K562 (cell line): ENCODE data around the gene ENO3. TPM values are rescaled to one million over a fixed set of nuclear protein-coding genes. Genes with fewer than 3 reads are reported as not detected.

Source experiments
- ATAC-seq: fragments of 200-7000 bp; cut with Tn5 transposase; 3 replicates; pipeline ENCODE4 v1.9.1; 2020; ENCODE audit warnings: moderate library complexity
- BruUV-seq: library from RNA; stranded (reverse); fragments of 400-500 nt; replicated peaks from 2 replicates; lab custom pipeline; 2021; lab: Mats Ljungman, UMichigan
- CTCF ChIA-PET: fragments of 300-600 bp; formaldehyde crosslinking; extraction: SDS; loops from one replicate; lab custom pipeline; 2021; ENCODE audit warnings: low intra/inter-chr PET ratio; lab: Yijun Ruan, JAX
- POLR2A ChIA-PET: fragments of 300-600, 350-650 bp; sonication (Branson Sonifier 250); formaldehyde crosslinking; extraction: SDS; loops from one replicate; lab custom pipeline; 2021; ENCODE audit warnings: antibody characterized with exemption, inconsistent platforms; lab: Yijun Ruan, JAX
- DNase-seq, 4 experiments: peaks; one replicate each; pipeline versions ENCODE4 v3.0.0 to v3.0.0-alpha.2; 2011 to 2018; ENCODE audit warnings: low spot score in 3 of 4, mixed read lengths in 3 of 4; ENCODE audit errors: extremely low read depth in 1 of 4
- FAIRE-seq: peaks from 2 replicates; lab custom pipeline; 2011; peaks lifted over from hg19 to GRCh38; lab: Jason Lieb, UNC
- H2AFZ ChIP-seq: 2 replicates; pipeline ENCODE4 v1.6.0; 2011; ENCODE audit warnings: low read depth, low read length, control low read depth, inconsistent platforms
- H3K27ac ChIP-seq: fragments of 200-600 bp; 3 replicates; pipeline ENCODE4 v1.8.0; 2011; ENCODE audit warnings: low read depth, mild to moderate bottlenecking, control low read depth, inconsistent platforms, low read length, moderate library complexity, mixed read lengths; ENCODE audit errors: extremely low read depth
- H3K27me3 ChIP-seq, 2 experiments: fragments of 300-600 bp in 1 of 2; 2 replicates in 1 of 2; 3 replicates in 1 of 2; pipeline versions ENCODE4 v1.6.0 to v1.8.0; 2011; ENCODE audit warnings: inconsistent platforms in 2 of 2, low read length in 2 of 2, mild to moderate bottlenecking in 1 of 2, mixed read lengths in 1 of 2, moderate library complexity in 1 of 2; ENCODE audit not compliant: control insufficient read depth in 2 of 2, insufficient read depth in 2 of 2
- H3K36me3 ChIP-seq: fragments of 300-600 bp; 3 replicates; pipeline ENCODE4 v1.8.0; 2011; ENCODE audit warnings: mild to moderate bottlenecking, low read length, inconsistent platforms; ENCODE audit not compliant: control insufficient read depth, insufficient read depth
- H3K4me1 ChIP-seq, 2 experiments: fragments of 200-600 bp in 1 of 2; replicated peaks in 1 of 2; 2 replicates in 1 of 2; 3 replicates in 1 of 2; pipeline versions ENCODE4 v1.5.1 to v1.8.0; 2011; ENCODE audit warnings: inconsistent platforms in 2 of 2, low read length in 2 of 2, mild to moderate bottlenecking in 1 of 2, mixed read lengths in 1 of 2, moderate library complexity in 1 of 2; ENCODE audit not compliant: control insufficient read depth in 2 of 2, insufficient read depth in 2 of 2
- H3K4me2 ChIP-seq: 2 replicates; pipeline ENCODE4 v1.6.1; 2011; ENCODE audit warnings: low read length, control low read depth, inconsistent platforms, mixed read lengths; ENCODE audit not compliant: insufficient read depth
- H3K4me3 ChIP-seq: fragments of 200-600 bp; sonication (generic), shearing (Covaris generic); 2 replicates; pipeline ENCODE4 v1.5.1; 2016; ENCODE audit warnings: control low read depth, inconsistent platforms
- H3K79me2 ChIP-seq: fragments of 200-600 bp; 3 replicates; pipeline ENCODE4 v1.8.0; 2011; ENCODE audit warnings: low read length, inconsistent platforms; ENCODE audit not compliant: control insufficient read depth, insufficient read depth
- H3K9ac ChIP-seq, 2 experiments: 2 replicates each; pipeline versions ENCODE4 v1.6.0 to v1.6.1; 2011; ENCODE audit warnings: low read depth in 2 of 2, low read length in 2 of 2, control low read depth in 1 of 2, inconsistent platforms in 1 of 2, mild to moderate bottlenecking in 1 of 2, mixed read lengths in 1 of 2; ENCODE audit not compliant: insufficient read depth in 1 of 2
- H3K9me1 ChIP-seq: one replicate; pipeline ENCODE4 v1.6.0; 2011; ENCODE audit warnings: inconsistent platforms, mild to moderate bottlenecking, low read length, moderate library complexity; ENCODE audit not compliant: control insufficient read depth, insufficient read depth
- H3K9me3 ChIP-seq: replicated peaks from 2 replicates; pipeline ENCODE4 v1.5.1; 2011; ENCODE audit warnings: low read depth, low read length, inconsistent platforms; ENCODE audit not compliant: control insufficient read depth, insufficient read depth
- H4K20me1 ChIP-seq: replicated peaks from 2 replicates; pipeline ENCODE4 v1.6.1; 2011; ENCODE audit warnings: low read length, inconsistent platforms, mixed read lengths; ENCODE audit not compliant: control insufficient read depth, insufficient read depth
- WHSC1 ChIP-seq: IDR thresholded peaks from one replicate; pipeline ENCODE4 v1.6.1; 2012; ENCODE audit warnings: low read length, control low read depth, inconsistent platforms
- ZNF583 ChIP-seq: fragments of 250-450 bp; sonication (Bioruptor Pico); IDR thresholded peaks from 2 replicates; pipeline ENCODE4 v1.4.0; 2020
- WGBS: fragments of 100-300 bp; shearing (Covaris generic); methylation state at CpG from one replicate; pipeline ENCODE4 v1.1.6; 2016; ENCODE audit warnings: low coverage, mixed read lengths; ENCODE audit not compliant: insufficient coverage; ENCODE audit errors: missing lambda C conversion rate; 5-methylcytosine and 5-hydroxymethylcytosine counted together
- in situ Hi-C: fragments of 300-500 bp; cut with MboI; formaldehyde crosslinking; loops from 4 replicates; pipeline ENCODE4 v1.15.0; 2018; ENCODE audit warnings: inconsistent platforms, mixed read lengths
- intact Hi-C: fragments of 100-400 bp; cut with micrococcal nuclease; formaldehyde crosslinking; loops from 2 replicates; pipeline ENCODE4 v1.14.2; 2022
- polyA plus RNA-seq, 8 experiments: library from polyadenylated mRNA; depleted of rRNA in 4 of 8; stranded (reverse) in 5 of 8; unstranded in 3 of 8; fragments of >200 nt; fragmentation: Nextera tagmentation in 2 of 8; fragmentation: Illumina TruSeq in 1 of 8; extraction: Ambion mirVana in 2 of 8; extraction: Trizol in 1 of 8; gene quantifications; 2 replicates each; pipeline versions ENCODE4 v1.2.1 to v1.2.3, GENCODE V29; 2011 to 2014; ENCODE audit warnings: inconsistent platforms in 1 of 8, missing spikeins in 1 of 8
- total RNA-seq, 7 experiments: library from RNA; depleted of rRNA in 6 of 7; stranded (reverse); fragments of >200 nt in 6 of 7; fragmentation: Illumina TruSeq in 2 of 7; extraction: Trizol in 2 of 7; gene quantifications; 2 replicates each; pipeline versions ENCODE4 v1.2.1 to v1.2.3, GENCODE V29; 2011 to 2021; ENCODE audit warnings: low replicate concordance in 1 of 7
- TF ChIP-seq, protein P1 (sequence below), 2 experiments: IDR thresholded peaks in 1 of 2; conservative IDR thresholded peaks in 1 of 2; 2 replicates each; pipeline ENCODE4 v1.6.1; 2016; ENCODE audit warnings: low read depth in 2 of 2, mild to moderate bottlenecking in 1 of 2, missing compliant biosample characterization in 1 of 2, missing genetic modification characterization in 1 of 2, moderate library complexity in 1 of 2
- TF ChIP-seq, protein P2 (sequence below): fragments of 450-650 bp; IDR thresholded peaks from 2 replicates; pipeline ENCODE4 v1.6.1; 2016; ENCODE audit warnings: mild to moderate bottlenecking, moderate library complexity

The ENO3 gene
- total and polyA plus RNA-seq, 9 of the 15 experiments (the other 6 are each of a cell fraction or from before 2014, with no cell fraction given) = 5.7 to 17.2 (median 9.9) TPM

DNA sequence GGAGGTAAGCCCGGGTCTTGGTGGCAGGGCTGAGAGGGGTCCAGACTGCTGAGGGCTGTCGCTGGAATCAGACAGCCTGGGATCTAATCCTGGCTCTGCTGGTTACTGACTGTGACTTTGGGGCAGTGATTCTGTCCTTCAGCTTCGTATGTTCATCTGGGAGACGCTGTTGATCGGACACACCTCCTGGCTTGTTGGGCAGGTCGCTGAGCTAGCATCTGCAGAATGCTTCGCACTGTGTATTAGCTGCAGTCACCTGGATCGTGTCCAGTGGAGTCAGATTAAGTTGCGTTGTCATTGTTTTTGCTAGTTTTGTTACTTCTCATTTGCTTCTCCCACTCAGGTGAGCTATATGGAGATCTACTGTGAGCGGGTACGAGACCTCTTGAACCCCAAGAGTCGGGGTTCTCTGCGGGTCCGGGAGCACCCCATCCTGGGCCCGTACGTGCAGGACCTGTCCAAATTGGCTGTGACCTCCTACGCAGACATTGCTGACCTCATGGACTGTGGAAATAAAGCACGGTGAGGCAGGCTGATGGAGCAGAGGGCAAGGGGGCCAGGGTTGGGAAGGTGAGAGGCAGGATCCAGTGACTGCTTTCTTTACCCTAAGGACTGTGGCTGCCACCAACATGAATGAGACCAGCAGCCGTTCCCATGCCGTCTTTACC, 51.3 kb downstream of the ENO3 start:
- H3K79me2 ChIP-seq = peaks cover 16% of the 10 kb centered on the region
- BruUV-seq = no TSS peak
- H4K20me1 ChIP-seq = no peaks in the 10 kb centered on the region
- H3K36me3 ChIP-seq = peaks cover 57% of the 10 kb centered on the region
- H2AFZ ChIP-seq = no peak overlapping the region
- ATAC-seq = no peak
- no peak overlapping the region for H3K27ac ChIP-seq
- 96% methylated on average over 11 of the region's 20 CpGs for WGBS
- H3K9ac ChIP-seq = no peak overlapping the region
- H3K9me1 ChIP-seq = no peaks in the 10 kb centered on the region
- no peaks in the 10 kb centered on the region for H3K9me3 ChIP-seq
- no peak overlapping the region for H3K4me2 ChIP-seq
- no peak for FAIRE-seq
- in situ Hi-C loops = no loop called here
- intact Hi-C loops = no loop called here
- no peak overlapping the region for H3K4me3 ChIP-seq
- CTCF ChIA-PET = no interaction called here
- H3K27me3 ChIP-seq = no peaks in the 10 kb centered on the region
- peaks cover 7 to 27% of the 10 kb centered on the region in 2 experiments; a peak in 3 of 5 replicates for H3K4me1 ChIP-seq
- DNase-seq = no peak
- POLR2A ChIA-PET = interaction anchor here (0.9 to 1.5 kb wide), 2 partner anchors 13 to 63 kb away, joined by 3 to 4 read pairs; partner anchors contain the start of gene SLC25A11
- TF ChIP-seq WHSC1 (no peak), ZNF583 (CRISPR knock-in tag) (no peak)
- TF ChIP-seq, protein P1, sequence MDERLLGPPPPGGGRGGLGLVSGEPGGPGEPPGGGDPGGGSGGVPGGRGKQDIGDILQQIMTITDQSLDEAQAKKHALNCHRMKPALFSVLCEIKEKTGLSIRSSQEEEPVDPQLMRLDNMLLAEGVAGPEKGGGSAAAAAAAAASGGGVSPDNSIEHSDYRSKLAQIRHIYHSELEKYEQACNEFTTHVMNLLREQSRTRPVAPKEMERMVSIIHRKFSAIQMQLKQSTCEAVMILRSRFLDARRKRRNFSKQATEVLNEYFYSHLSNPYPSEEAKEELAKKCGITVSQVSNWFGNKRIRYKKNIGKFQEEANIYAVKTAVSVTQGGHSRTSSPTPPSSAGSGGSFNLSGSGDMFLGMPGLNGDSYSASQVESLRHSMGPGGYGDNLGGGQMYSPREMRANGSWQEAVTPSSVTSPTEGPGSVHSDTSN (CRISPR knock-in tag; IDR thresholded peaks at IDR 0.05; ENCODE audit: low read depth) = no peak
- TF ChIP-seq, protein P1 (tag; conservative IDR thresholded peaks at IDR 0.05; ENCODE audit: low read depth) = no peak
- TF ChIP-seq, protein P2, sequence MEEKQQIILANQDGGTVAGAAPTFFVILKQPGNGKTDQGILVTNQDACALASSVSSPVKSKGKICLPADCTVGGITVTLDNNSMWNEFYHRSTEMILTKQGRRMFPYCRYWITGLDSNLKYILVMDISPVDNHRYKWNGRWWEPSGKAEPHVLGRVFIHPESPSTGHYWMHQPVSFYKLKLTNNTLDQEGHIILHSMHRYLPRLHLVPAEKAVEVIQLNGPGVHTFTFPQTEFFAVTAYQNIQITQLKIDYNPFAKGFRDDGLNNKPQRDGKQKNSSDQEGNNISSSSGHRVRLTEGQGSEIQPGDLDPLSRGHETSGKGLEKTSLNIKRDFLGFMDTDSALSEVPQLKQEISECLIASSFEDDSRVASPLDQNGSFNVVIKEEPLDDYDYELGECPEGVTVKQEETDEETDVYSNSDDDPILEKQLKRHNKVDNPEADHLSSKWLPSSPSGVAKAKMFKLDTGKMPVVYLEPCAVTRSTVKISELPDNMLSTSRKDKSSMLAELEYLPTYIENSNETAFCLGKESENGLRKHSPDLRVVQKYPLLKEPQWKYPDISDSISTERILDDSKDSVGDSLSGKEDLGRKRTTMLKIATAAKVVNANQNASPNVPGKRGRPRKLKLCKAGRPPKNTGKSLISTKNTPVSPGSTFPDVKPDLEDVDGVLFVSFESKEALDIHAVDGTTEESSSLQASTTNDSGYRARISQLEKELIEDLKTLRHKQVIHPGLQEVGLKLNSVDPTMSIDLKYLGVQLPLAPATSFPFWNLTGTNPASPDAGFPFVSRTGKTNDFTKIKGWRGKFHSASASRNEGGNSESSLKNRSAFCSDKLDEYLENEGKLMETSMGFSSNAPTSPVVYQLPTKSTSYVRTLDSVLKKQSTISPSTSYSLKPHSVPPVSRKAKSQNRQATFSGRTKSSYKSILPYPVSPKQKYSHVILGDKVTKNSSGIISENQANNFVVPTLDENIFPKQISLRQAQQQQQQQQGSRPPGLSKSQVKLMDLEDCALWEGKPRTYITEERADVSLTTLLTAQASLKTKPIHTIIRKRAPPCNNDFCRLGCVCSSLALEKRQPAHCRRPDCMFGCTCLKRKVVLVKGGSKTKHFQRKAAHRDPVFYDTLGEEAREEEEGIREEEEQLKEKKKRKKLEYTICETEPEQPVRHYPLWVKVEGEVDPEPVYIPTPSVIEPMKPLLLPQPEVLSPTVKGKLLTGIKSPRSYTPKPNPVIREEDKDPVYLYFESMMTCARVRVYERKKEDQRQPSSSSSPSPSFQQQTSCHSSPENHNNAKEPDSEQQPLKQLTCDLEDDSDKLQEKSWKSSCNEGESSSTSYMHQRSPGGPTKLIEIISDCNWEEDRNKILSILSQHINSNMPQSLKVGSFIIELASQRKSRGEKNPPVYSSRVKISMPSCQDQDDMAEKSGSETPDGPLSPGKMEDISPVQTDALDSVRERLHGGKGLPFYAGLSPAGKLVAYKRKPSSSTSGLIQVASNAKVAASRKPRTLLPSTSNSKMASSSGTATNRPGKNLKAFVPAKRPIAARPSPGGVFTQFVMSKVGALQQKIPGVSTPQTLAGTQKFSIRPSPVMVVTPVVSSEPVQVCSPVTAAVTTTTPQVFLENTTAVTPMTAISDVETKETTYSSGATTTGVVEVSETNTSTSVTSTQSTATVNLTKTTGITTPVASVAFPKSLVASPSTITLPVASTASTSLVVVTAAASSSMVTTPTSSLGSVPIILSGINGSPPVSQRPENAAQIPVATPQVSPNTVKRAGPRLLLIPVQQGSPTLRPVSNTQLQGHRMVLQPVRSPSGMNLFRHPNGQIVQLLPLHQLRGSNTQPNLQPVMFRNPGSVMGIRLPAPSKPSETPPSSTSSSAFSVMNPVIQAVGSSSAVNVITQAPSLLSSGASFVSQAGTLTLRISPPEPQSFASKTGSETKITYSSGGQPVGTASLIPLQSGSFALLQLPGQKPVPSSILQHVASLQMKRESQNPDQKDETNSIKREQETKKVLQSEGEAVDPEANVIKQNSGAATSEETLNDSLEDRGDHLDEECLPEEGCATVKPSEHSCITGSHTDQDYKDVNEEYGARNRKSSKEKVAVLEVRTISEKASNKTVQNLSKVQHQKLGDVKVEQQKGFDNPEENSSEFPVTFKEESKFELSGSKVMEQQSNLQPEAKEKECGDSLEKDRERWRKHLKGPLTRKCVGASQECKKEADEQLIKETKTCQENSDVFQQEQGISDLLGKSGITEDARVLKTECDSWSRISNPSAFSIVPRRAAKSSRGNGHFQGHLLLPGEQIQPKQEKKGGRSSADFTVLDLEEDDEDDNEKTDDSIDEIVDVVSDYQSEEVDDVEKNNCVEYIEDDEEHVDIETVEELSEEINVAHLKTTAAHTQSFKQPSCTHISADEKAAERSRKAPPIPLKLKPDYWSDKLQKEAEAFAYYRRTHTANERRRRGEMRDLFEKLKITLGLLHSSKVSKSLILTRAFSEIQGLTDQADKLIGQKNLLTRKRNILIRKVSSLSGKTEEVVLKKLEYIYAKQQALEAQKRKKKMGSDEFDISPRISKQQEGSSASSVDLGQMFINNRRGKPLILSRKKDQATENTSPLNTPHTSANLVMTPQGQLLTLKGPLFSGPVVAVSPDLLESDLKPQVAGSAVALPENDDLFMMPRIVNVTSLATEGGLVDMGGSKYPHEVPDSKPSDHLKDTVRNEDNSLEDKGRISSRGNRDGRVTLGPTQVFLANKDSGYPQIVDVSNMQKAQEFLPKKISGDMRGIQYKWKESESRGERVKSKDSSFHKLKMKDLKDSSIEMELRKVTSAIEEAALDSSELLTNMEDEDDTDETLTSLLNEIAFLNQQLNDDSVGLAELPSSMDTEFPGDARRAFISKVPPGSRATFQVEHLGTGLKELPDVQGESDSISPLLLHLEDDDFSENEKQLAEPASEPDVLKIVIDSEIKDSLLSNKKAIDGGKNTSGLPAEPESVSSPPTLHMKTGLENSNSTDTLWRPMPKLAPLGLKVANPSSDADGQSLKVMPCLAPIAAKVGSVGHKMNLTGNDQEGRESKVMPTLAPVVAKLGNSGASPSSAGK = no peak
